Tibial nerve (tissue), 4 donors: ENCODE measurements around the gene BAZ2B.
A peak's percentile ranks its signal among the peaks of the same experiment; 100 is the strongest.

Experiments
- CTCF ChIP-seq, 5 experiments: fragments of 200-600 bp in 3 of 5; fragments of 450-650 bp in 2 of 5; sonication (generic) in 3 of 5; IDR thresholded peaks; one replicate each; pipeline ENCODE4 v1.5.1; 2016 to 2019; ENCODE audit warnings: antibody characterized with exemption in 5 of 5, mild to moderate bottlenecking in 3 of 5, moderate library complexity in 2 of 5
- EP300 ChIP-seq, 2 donors: sonication (generic); formaldehyde crosslinking; IDR thresholded peaks; one replicate each; pipeline ENCODE4 v1.6.1; 2017; ENCODE audit warnings: antibody characterized with exemption in 2 of 2, mild to moderate bottlenecking in 1 of 2
- POLR2A ChIP-seq, 2 donors: fragments of 450-650 bp; IDR thresholded peaks; one replicate each; pipeline ENCODE4 v1.6.1; 2017; ENCODE audit warnings: antibody characterized with exemption in 2 of 2, mild to moderate bottlenecking in 2 of 2, moderate library complexity in 2 of 2

GRCh38 chr2:159516241-159516758 is 100.0 kb downstream of the BAZ2B start:
- TF ChIP-seq POLR2A (IDR thresholded peaks at IDR 0.05) (no peak), CTCF (IDR thresholded peaks at IDR 0.05) (no peak), EP300 (IDR thresholded peaks at IDR 0.05) (peak in 1 of 2 donors; percentile 33)
